Measurements from ENCODE around the gene YAF2. TPM values are rescaled to one million over a fixed set of nuclear protein-coding genes. Genes with fewer than 3 reads are reported as not detected.

Gene YAF2
- total RNA-seq, 4 donors from 2014 or later = 12.5 to 26.5 (median 13.4) TPM

DNA sequence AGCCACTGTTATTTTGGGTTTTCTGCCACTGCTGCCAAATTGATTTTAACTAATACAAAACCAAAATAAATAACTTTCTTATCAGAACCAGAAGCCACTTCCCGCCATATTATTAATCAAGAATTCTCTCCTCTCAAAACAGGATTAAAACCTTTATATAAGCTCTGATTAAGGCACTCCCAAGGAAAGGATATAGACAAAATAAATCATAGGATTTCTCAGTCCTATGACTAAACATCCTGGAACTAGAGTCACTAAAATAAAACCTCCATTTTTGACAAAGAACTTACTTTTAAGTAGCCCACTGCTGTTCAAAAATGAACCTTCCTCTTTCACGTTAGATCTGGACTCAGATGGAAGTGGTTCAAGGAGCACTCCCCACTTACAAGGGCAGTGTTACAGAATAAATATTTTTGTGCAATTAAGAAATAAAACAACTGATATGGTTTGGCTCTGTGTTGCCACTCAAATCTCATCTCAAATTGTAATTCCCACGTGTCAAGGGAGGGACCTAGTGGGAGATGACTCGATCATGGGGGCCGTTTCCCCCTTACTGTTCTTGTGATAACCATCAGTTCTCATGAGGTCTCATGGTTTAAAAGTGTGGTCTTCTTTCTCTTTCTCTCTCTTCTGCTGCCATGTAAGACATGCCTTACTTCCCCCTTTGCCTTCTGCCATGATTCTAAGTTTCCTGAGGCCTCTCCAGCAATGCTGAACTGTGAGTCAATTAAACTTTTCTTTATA is 119.7 kb downstream of the YAF2 start:
- Histone ChIP-seq H3K9me3 (no peaks in the 10 kb centered on the region), H3K36me3 (peaks cover 13% of the 10 kb centered on the region), H3K4me3 (no peak overlapping the region), H3K27me3 (no peaks in the 10 kb centered on the region), H3K4me1 (no peaks in the 10 kb centered on the region), H3K27ac (no peak overlapping the region)
- DNase-seq (ENCODE audit: low spot score in 2 of 2) = no peak
- 89% methylated on average over 5 of the region's 5 CpGs for WGBS
- TF ChIP-seq EP300 (IDR thresholded peaks at IDR 0.05) (no peak), POLR2AphosphoS5 (IDR thresholded peaks at IDR 0.05) (no peak), POLR2A (IDR thresholded peaks at IDR 0.05) (no peak)
- TF ChIP-seq, protein P1, sequence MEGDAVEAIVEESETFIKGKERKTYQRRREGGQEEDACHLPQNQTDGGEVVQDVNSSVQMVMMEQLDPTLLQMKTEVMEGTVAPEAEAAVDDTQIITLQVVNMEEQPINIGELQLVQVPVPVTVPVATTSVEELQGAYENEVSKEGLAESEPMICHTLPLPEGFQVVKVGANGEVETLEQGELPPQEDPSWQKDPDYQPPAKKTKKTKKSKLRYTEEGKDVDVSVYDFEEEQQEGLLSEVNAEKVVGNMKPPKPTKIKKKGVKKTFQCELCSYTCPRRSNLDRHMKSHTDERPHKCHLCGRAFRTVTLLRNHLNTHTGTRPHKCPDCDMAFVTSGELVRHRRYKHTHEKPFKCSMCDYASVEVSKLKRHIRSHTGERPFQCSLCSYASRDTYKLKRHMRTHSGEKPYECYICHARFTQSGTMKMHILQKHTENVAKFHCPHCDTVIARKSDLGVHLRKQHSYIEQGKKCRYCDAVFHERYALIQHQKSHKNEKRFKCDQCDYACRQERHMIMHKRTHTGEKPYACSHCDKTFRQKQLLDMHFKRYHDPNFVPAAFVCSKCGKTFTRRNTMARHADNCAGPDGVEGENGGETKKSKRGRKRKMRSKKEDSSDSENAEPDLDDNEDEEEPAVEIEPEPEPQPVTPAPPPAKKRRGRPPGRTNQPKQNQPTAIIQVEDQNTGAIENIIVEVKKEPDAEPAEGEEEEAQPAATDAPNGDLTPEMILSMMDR (IDR thresholded peaks at IDR 0.05) = no peak

DNA sequence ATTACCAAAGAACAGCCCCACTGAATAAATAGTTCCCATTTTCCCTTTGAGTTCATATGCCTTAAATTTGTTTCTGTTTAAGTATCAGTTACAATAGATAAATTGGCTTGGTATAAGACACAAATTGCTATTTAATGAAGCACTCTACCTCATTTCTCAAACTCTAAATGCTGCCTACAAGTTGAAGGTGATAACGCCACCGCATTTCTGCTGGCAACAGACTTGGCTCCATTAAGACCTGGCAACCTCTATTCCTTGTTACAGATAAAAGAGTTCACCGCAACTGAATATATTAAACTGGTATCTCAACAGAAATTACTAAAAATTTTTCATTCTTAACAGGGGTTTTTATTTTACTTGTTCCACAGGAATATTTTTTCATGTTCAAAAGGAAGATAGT is 129.0 kb downstream of the YAF2 start:
- Histone ChIP-seq H3K36me3 (peaks cover 14% of the 10 kb centered on the region), H3K9me3 (peaks cover 10% of the 10 kb centered on the region), H3K4me1 (no peaks in the 10 kb centered on the region), H3K4me3 (no peak overlapping the region), H3K27ac (no peak overlapping the region), H3K27me3 (no peaks in the 10 kb centered on the region)
- TF ChIP-seq EP300 (IDR thresholded peaks at IDR 0.05) (no peak), POLR2A (IDR thresholded peaks at IDR 0.05) (no peak), POLR2AphosphoS5 (IDR thresholded peaks at IDR 0.05) (no peak)
- TF ChIP-seq, protein P1 (IDR thresholded peaks at IDR 0.05) = no peak
- DNase-seq (ENCODE audit: low spot score in 2 of 2) = no peak
- WGBS = 96% methylated on average over 3 of the region's 3 CpGs

Other genes starting within 250 kb of the YAF2 start
- 10 to 100 TPM in 1 of 4 donors, 1 to 10 TPM in 3; 5.6 to 10.9 (median 9.9) TPM for gene GXYLT1, start 93.4 kb downstream of the YAF2 start, total RNA-seq
- gene ZCRB1, start 87.8 kb upstream of the YAF2 start, total RNA-seq = 10 to 100 TPM; 21.3 to 31.0 (median 24.3) TPM
- gene PPHLN1, start 87.9 kb upstream of the YAF2 start, total RNA-seq = 10 to 100 TPM; 42.0 to 74.3 (median 48.9) TPM

Measured in suprapubic skin (tissue), 4 donors.